Brain microvascular endothelial cell (primary cell): ENCODE measurements around the gene AEBP2.
A peak's percentile ranks its signal among the peaks of the same experiment; 100 is the strongest.

Experiments used
- DNase-seq: peaks from one replicate; pipeline ENCODE4 v3.0.0-alpha.2; 2020
- H3K27ac ChIP-seq: fragments of 250-450 bp; sonication (Bioruptor Pico); 2 replicates; pipeline ENCODE4 v1.5.1; 2020; ENCODE audit warnings: mild to moderate bottlenecking, moderate library complexity
- H3K27me3 ChIP-seq: fragments of 250-450 bp; sonication (Bioruptor Pico); replicated peaks from 2 replicates; pipeline ENCODE4 v1.5.1; 2020; ENCODE audit warnings: mild to moderate bottlenecking
- H3K36me3 ChIP-seq: fragments of 250-450 bp; sonication (Bioruptor Pico); replicated peaks from 2 replicates; pipeline ENCODE4 v1.5.1; 2020; ENCODE audit warnings: mild to moderate bottlenecking
- H3K4me3 ChIP-seq: 2 replicates; pipeline ENCODE4 v1.5.1; 2011; ENCODE audit warnings: low read depth, mild to moderate bottlenecking, control low read depth, low read length, moderate library complexity
- in situ Hi-C: cut with HindIII; loops from 2 replicates; pipeline ENCODE4 v1.10.0; 2017; ENCODE audit warnings: low sequenced_read_pairs, low pct_ligation_motif_present
- TF ChIP-seq, protein P1 (sequence below): IDR thresholded peaks from 2 replicates; pipeline ENCODE4 v1.5.1; 2011; ENCODE audit warnings: low read depth, mild to moderate bottlenecking, moderate library complexity, low read length, control low read depth, inconsistent platforms; ENCODE audit errors: missing control alignments

Gene AEBP2

DNA sequence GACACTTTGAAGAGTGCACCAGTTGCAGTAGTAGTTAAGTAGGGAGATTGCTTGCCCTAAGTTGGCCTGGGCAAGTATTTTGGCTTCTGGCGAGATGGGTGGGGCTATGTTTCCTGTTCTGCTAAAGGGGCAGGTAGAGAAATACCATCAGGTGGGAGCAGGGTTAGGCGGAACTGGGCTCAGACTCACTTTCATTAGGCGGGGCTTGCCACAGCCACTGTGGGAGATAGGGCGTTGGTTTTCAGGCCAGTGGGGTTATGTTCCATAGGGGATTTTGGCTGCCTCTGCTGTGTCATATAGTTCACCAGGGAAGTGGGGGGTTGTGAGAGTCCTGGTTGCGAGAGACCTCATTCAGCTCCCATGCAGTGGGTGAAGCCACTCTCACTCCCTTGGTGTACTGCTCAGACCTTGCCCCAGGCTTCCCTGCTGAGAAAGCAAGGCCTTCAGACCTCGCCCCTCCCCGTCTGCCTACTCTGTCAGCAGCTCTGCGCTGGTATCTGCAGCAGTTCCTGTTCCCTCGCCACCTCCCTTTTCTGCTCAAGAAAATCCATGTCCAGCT, 43.3 kb downstream of the AEBP2 start:
- no peak overlapping the region for H3K4me3 ChIP-seq
- no peaks in the 10 kb centered on the region for H3K27me3 ChIP-seq
- in situ Hi-C loops = no loop called here
- TF ChIP-seq, protein P1, sequence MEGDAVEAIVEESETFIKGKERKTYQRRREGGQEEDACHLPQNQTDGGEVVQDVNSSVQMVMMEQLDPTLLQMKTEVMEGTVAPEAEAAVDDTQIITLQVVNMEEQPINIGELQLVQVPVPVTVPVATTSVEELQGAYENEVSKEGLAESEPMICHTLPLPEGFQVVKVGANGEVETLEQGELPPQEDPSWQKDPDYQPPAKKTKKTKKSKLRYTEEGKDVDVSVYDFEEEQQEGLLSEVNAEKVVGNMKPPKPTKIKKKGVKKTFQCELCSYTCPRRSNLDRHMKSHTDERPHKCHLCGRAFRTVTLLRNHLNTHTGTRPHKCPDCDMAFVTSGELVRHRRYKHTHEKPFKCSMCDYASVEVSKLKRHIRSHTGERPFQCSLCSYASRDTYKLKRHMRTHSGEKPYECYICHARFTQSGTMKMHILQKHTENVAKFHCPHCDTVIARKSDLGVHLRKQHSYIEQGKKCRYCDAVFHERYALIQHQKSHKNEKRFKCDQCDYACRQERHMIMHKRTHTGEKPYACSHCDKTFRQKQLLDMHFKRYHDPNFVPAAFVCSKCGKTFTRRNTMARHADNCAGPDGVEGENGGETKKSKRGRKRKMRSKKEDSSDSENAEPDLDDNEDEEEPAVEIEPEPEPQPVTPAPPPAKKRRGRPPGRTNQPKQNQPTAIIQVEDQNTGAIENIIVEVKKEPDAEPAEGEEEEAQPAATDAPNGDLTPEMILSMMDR = no peak
- peak overlapping the region; percentile 36 for H3K27ac ChIP-seq
- DNase-seq = peak; percentile 36
- no peaks in the 10 kb centered on the region for H3K36me3 ChIP-seq

DNA sequence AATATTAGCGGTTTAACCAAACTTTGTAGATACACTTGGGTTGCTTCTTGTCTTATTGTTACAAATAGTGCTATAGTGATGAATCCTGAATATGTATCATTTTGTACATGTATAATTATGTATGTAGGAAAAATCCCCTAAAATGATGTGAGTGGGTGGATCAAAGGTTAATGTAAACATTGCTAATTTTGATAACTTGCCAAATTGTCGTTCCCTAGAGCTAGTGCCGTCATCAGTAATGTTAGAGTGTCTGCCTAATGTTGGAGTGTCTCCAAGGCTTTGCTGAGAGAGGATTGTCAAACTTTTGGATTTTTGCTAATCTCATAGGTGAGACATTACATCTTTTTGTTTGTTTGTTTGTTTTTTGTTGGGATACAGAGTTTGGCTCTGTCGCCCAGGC, 44.4 kb downstream of the AEBP2 start:
- in situ Hi-C loops = no loop called here
- Histone ChIP-seq H3K4me3 (no peak overlapping the region), H3K27me3 (no peaks in the 10 kb centered on the region), H3K36me3 (no peaks in the 10 kb centered on the region), H3K27ac (no peak overlapping the region)
- DNase-seq = no peak
- TF ChIP-seq, protein P1 = no peak

DNA sequence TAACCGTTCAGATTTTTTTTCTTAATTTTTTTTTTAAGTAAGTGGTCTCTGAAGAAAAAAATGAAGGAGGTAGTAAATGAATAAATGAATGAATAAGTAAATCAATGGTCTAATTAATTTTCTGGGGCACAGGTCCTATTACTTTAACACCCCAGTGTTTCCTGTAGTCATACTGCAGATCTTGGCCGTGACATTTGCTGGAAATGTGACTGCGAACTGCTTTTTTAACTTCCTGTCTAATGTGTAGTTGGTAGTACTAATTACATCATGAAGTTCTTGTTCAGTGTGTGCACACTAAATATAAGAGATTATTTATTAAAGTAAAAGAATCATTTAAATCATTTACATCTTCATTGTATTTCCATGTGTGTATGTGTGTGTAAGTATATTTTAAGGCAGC, 45.4 kb downstream of the AEBP2 start:
- TF ChIP-seq, protein P1 = no peak
- in situ Hi-C loops = no loop called here

DNA sequence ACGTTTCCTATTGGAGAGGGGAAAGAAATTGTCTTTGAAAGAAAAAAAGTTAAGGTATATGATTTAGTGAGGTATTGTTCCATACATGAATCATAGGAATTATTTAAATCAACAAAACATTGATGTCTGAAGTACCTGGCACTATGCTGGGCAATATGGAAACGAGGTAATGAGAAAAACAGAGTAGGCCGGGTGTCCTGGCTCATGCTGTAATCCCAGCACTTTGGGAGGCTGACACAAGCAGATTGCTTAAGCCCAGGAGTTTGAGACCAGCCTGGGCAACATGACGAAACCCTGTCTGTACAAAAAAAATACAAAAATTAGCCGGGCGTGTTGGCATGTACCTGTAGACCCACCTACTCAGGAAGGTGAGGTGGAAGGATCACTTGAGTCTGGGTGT, 45.9 kb downstream of the AEBP2 start:
- no peak overlapping the region for H3K27ac ChIP-seq
- in situ Hi-C loops = no loop called here
- TF ChIP-seq, protein P1 = no peak

More for the DNA sequence above, 45.4 kb downstream of the AEBP2 start:
- Histone ChIP-seq H3K27ac (no peak overlapping the region), H3K36me3 (no peaks in the 10 kb centered on the region), H3K4me3 (no peak overlapping the region), H3K27me3 (no peaks in the 10 kb centered on the region)
- DNase-seq = no peak

DNA sequence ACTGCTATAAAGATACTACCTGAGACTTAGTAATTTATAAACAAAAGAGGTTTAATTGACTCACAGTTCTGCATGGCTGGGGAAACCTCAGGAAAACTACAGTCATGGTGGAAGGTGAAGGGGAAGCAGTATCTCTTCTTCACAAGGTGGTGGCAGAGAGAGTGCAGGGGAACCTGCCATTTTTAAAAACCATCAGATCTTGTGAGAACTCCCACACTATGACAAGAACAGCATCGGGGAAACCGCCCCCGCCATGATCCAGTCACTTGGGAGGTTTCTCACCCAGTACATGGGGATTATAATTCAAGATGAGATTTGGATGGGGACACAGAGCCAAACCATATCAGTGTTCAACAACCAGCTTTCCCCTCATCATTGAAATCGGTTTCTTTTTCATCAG, 49.9 kb downstream of the AEBP2 start:
- DNase-seq = no peak
- H3K27ac ChIP-seq = no peak overlapping the region
- H3K27me3 ChIP-seq = no peaks in the 10 kb centered on the region
- no peaks in the 10 kb centered on the region for H3K36me3 ChIP-seq
- TF ChIP-seq, protein P1 = no peak
- in situ Hi-C loops = no loop called here
- H3K4me3 ChIP-seq = no peak overlapping the region

More for the DNA sequence above, 45.9 kb downstream of the AEBP2 start:
- DNase-seq = no peak
- H3K27me3 ChIP-seq = no peaks in the 10 kb centered on the region
- H3K4me3 ChIP-seq = no peak overlapping the region
- no peaks in the 10 kb centered on the region for H3K36me3 ChIP-seq

DNA sequence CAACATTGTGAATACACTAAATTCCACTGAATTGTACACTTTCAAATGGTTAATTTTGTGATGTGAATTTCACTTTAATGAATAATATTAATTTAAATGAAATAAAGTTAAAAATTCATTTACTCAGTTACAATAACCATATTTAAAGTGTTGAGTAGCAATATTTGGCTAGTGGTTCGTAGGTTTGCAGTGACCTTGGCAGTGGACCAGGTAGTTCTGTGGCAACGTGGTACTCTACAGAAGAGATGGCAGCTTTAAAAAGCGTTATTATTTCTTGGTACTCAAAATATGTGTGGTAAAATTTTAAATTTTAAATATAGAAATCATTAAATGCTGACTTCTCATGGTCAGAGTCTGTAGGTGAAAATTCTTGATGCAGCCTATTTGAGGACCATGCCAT, 51.6 kb downstream of the AEBP2 start:
- no peak for DNase-seq
- Histone ChIP-seq H3K4me3 (no peak overlapping the region), H3K36me3 (peaks cover 2% of the 10 kb centered on the region), H3K27me3 (no peaks in the 10 kb centered on the region), H3K27ac (no peak overlapping the region)
- TF ChIP-seq, protein P1 = no peak
- in situ Hi-C loops = no loop called here
